GM12878 (cell line): Measurements from ENCODE around the gene TRPT1. TPM values are rescaled to one million over a fixed set of nuclear protein-coding genes. Genes with fewer than 3 reads are reported as not detected.

Source experiments
- ATAC-seq: fragments of 200-7000 bp; cut with Tn5 transposase; 3 replicates; pipeline ENCODE4 v1.9.1; 2020; ENCODE audit warnings: mild to moderate bottlenecking, moderate library complexity
- BruUV-seq: library from RNA; stranded (reverse); fragments of 400-500 nt; replicated peaks from 2 replicates; lab custom pipeline; 2021; lab: Mats Ljungman, UMichigan
- CTCF ChIA-PET: fragments of 300-600 bp; sonication (Branson Sonifier 250); formaldehyde crosslinking; extraction: SDS; loops from one replicate; lab custom pipeline; 2021; ENCODE audit warnings: inconsistent platforms; lab: Yijun Ruan, JAX
- POLR2A ChIA-PET: fragments of 350-600 bp; formaldehyde crosslinking; extraction: SDS; loops from one replicate; lab custom pipeline; 2021; ENCODE audit warnings: inconsistent platforms; lab: Charles Lee
- RAD21 ChIA-PET: fragments of 300-600 bp; sonication (Branson Sonifier 250); formaldehyde crosslinking; loops from one replicate; lab custom pipeline; 2023; ENCODE audit warnings: antibody characterized with exemption; ENCODE audit not compliant: unreplicated experiment; lab: Charles Lee
- SMC1A ChIA-PET: fragments of 300-600 bp; sonication (Branson Sonifier 250); formaldehyde crosslinking; loops from one replicate; lab custom pipeline; 2023; ENCODE audit not compliant: unreplicated experiment, uncharacterized antibody; lab: Charles Lee
- DNase-seq: peaks from one replicate; pipeline ENCODE4 v3.0.0-alpha.2; 2011; ENCODE audit warnings: low read depth, low spot score
- FAIRE-seq: peaks from 3 replicates; lab custom pipeline; 2011; peaks lifted over from hg19 to GRCh38; lab: Jason Lieb, UNC
- H2AFZ ChIP-seq: 2 replicates; pipeline ENCODE4 v1.6.0; 2011; ENCODE audit warnings: low read depth, low read length, control low read depth; ENCODE audit not compliant: control insufficient read depth
- H3K27ac ChIP-seq: 2 replicates; pipeline ENCODE4 v1.5.1; 2011; ENCODE audit warnings: control low read depth; ENCODE audit not compliant: control insufficient read depth, insufficient read depth
- H3K27me3 ChIP-seq, 2 experiments: replicated peaks in 1 of 2; 2 replicates each; pipeline versions ENCODE4 v1.6.0 to v1.6.1; 2011; ENCODE audit warnings: low read length in 1 of 2; ENCODE audit not compliant: control insufficient read depth in 2 of 2, insufficient read depth in 2 of 2
- H3K36me3 ChIP-seq, 2 experiments: 2 replicates each; pipeline ENCODE4 v1.5.1; 2011; ENCODE audit warnings: low read length in 1 of 2; ENCODE audit not compliant: control insufficient read depth in 2 of 2, insufficient read depth in 2 of 2
- H3K4me1 ChIP-seq: 2 replicates; pipeline ENCODE4 v1.6.1; 2011; ENCODE audit warnings: mild to moderate bottlenecking, low read length, moderate library complexity, mixed read lengths; ENCODE audit not compliant: control insufficient read depth, insufficient read depth
- H3K4me2 ChIP-seq: 2 replicates; pipeline ENCODE4 v1.6.0; 2011; ENCODE audit warnings: control low read depth; ENCODE audit not compliant: control insufficient read depth, insufficient read depth
- H3K4me3 ChIP-seq: fragments of 200-600 bp; sonication (generic); 2 replicates; pipeline ENCODE4 v1.5.1; 2016
- H3K79me2 ChIP-seq: 2 replicates; pipeline ENCODE4 v1.6.0; 2011; ENCODE audit warnings: low read length; ENCODE audit not compliant: control insufficient read depth, insufficient read depth
- H3K9ac ChIP-seq: 2 replicates; pipeline ENCODE4 v1.8.0; 2011; ENCODE audit warnings: low read length, control low read depth, mixed read lengths; ENCODE audit not compliant: control insufficient read depth, insufficient read depth
- H3K9me3 ChIP-seq: replicated peaks from 3 replicates; pipeline ENCODE4 v1.5.1; 2011; ENCODE audit warnings: mild to moderate bottlenecking, low read length; ENCODE audit not compliant: control insufficient read depth, insufficient read depth
- H4K20me1 ChIP-seq: 2 replicates; pipeline ENCODE4 v1.6.0; 2011; ENCODE audit not compliant: control insufficient read depth, insufficient read depth
- ASH2L ChIP-seq: fragments of 300-600, 200-600 bp; sonication (generic); IDR thresholded peaks from 2 replicates; pipeline ENCODE4 v1.6.1; 2017; ENCODE audit warnings: low read depth, mild to moderate bottlenecking, borderline replicate concordance
- ATF2 ChIP-seq: IDR thresholded peaks from 2 replicates; pipeline ENCODE4 v1.6.1; 2012; ENCODE audit warnings: low read length, inconsistent platforms
- BCLAF1 ChIP-seq: fragments of 450-650 bp; IDR thresholded peaks from 2 replicates; pipeline ENCODE4 v1.6.1; 2017; ENCODE audit warnings: antibody characterized with exemption, mild to moderate bottlenecking, moderate library complexity
- CREM ChIP-seq: IDR thresholded peaks from 2 replicates; pipeline ENCODE4 v1.6.1; 2014; ENCODE audit warnings: antibody characterized with exemption, low read depth
- E2F4 ChIP-seq: IDR thresholded peaks from 2 replicates; pipeline ENCODE4 v1.6.1; 2012; ENCODE audit warnings: low read depth, low read length, improper control_type of control experiment
- GABPA ChIP-seq: IDR thresholded peaks from 2 replicates; pipeline ENCODE4 v1.6.1; 2014; ENCODE audit warnings: antibody characterized with exemption, low read depth, mild to moderate bottlenecking, inconsistent platforms
- GATAD2B ChIP-seq: fragments of 450-650 bp; conservative IDR thresholded peaks from 2 replicates; pipeline ENCODE4 v1.6.1; 2017; ENCODE audit warnings: low read depth, mild to moderate bottlenecking, moderate library complexity
- HDAC2 ChIP-seq: fragments of 200-600 bp; sonication (generic); IDR thresholded peaks from 2 replicates; pipeline ENCODE4 v1.6.1; 2017
- LARP7 ChIP-seq: fragments of 450-650 bp; IDR thresholded peaks from 2 replicates; pipeline ENCODE4 v1.6.1; 2017; ENCODE audit warnings: mild to moderate bottlenecking
- POLR2A ChIP-seq: IDR thresholded peaks from 2 replicates; pipeline ENCODE4 v1.6.1; 2011; ENCODE audit warnings: low read depth, mild to moderate bottlenecking, low read length
- POU2F2 ChIP-seq: IDR thresholded peaks from 3 replicates; pipeline ENCODE4 v1.6.1; 2011; ENCODE audit warnings: low read depth, mild to moderate bottlenecking, low read length, borderline replicate concordance
- RCOR1 ChIP-seq: conservative IDR thresholded peaks from 2 replicates; pipeline ENCODE4 v1.6.1; 2012; ENCODE audit warnings: low read depth, low read length, improper control_type of control experiment
- RFX5 ChIP-seq: IDR thresholded peaks from 2 replicates; pipeline ENCODE4 v1.6.1; 2011; ENCODE audit warnings: low read depth, low read length, improper control_type of control experiment
- SIN3A ChIP-seq: IDR thresholded peaks from 2 replicates; pipeline ENCODE4 v1.6.1; 2012; ENCODE audit warnings: low read depth, low read length, improper control_type of control experiment
- USF2 ChIP-seq: IDR thresholded peaks from 2 replicates; pipeline ENCODE4 v1.6.1; 2011; ENCODE audit warnings: low read depth, low read length, improper control_type of control experiment, borderline replicate concordance
- ZSCAN29 ChIP-seq: fragments of 450-650 bp; IDR thresholded peaks from 2 replicates; pipeline ENCODE4 v1.6.1; 2017; ENCODE audit warnings: mild to moderate bottlenecking, moderate library complexity
- whole genome bisulfite sequencing: methylation state at CpG from one replicate; pipeline ENCODE4 v1.1.6; 2016; ENCODE audit warnings: low lambda C conversion rate; ENCODE audit not compliant: insufficient replicate concordance, insufficient coverage; ENCODE audit errors: missing lambda C conversion rate; 5-methylcytosine and 5-hydroxymethylcytosine counted together
- in situ Hi-C: fragments of 300-500 bp; cut with MboI; formaldehyde crosslinking; loops from 9 replicates; pipeline ENCODE4 v1.14.3; 2018; ENCODE audit warnings: mixed read lengths
- intact Hi-C: fragments of 100-400 bp; cut with micrococcal nuclease; formaldehyde crosslinking; loops from one replicate; pipeline ENCODE4 v1.14.2; 2022; ENCODE audit not compliant: unreplicated experiment
- polyA plus RNA-seq, 11 experiments: library from polyadenylated mRNA; depleted of rRNA in 4 of 11; unstranded in 6 of 11; stranded (reverse) in 5 of 11; fragments of >200 nt; fragmentation: Nextera tagmentation in 4 of 11; fragmentation: Illumina TruSeq in 1 of 11; extraction: Ambion mirVana in 4 of 11; extraction: Trizol in 1 of 11; gene quantifications; 1 replicate in 1 of 11; 2 replicates in 10 of 11; pipeline versions ENCODE4 v1.2.1 to v1.2.3, GENCODE V29; 2011 to 2016; ENCODE audit warnings: inconsistent platforms in 2 of 11, missing spikeins in 2 of 11, low read depth in 1 of 11
- total RNA-seq, 4 experiments: library from RNA; depleted of rRNA in 3 of 4; stranded (reverse); fragments of >200 nt in 3 of 4; fragmentation: Illumina TruSeq in 1 of 4; extraction: Trizol in 1 of 4; gene quantifications; 2 replicates each; pipeline versions ENCODE4 v1.2.1 to v1.2.3, GENCODE V29; 2013 to 2021

The TRPT1 gene
- total and polyA plus RNA-seq, 10 of the 15 experiments (the other 5 are each of a cell fraction or from before 2014, with no cell fraction given), result 7.1 to 63.0 (median 31.4) TPM

- FAIRE-seq (no peak), DNase-seq (no peak), ATAC-seq (no peak)
- Histone ChIP-seq H3K9ac (peak overlapping the region; percentile 7; the same call in 1 of the 2 replicates), H3K27ac (peak overlapping the region; percentile 33; the same call in 1 of the 2 replicates), H3K4me3 (peak overlapping the region; percentile 80; the same call in 1 of the 2 replicates), H2AFZ (no peak overlapping the region), H3K27me3 (no peaks in the 10 kb centered on the region), H3K4me2 (peak overlapping the region; percentile 98), H3K4me1 (peaks cover 20% of the 10 kb centered on the region), H3K9me3 (no peaks in the 10 kb centered on the region), H4K20me1 (peaks cover 3% of the 10 kb centered on the region; the same call in 1 of the 2 replicates), H3K36me3 (no peaks in the 10 kb centered on the region), H3K79me2 (peaks cover 22% of the 10 kb centered on the region)
- 76% methylated on average over 6 of the region's 7 CpGs for WGBS
- ChIA-PET RAD21 (interaction anchor here (0.9 to 2.5 kb wide), 3 partner anchors 22 to 198 kb away, joined by 3 to 32 read pairs (median 3); partner anchors contain the start of gene FERMT3), SMC1A (no interaction called here), POLR2A (interaction anchor here (0.5 to 6.4 kb wide), 5 partner anchors 22 to 1387 kb away, joined by 3 to 68 read pairs (median 6); partner anchors contain the start of genes FERMT3, NUDT22 and TRPT1), CTCF (interaction anchor here (0.8 to 2.1 kb wide), 3 partner anchors 68 to 183 kb away, joined by 4 to 9 read pairs (median 7); partner anchors contain the start of genes PRDX5 and TRMT112)
- in situ Hi-C loops (no loop called here), intact Hi-C loops (no loop called here)
- BruUV-seq, result no TSS peak
- no peak for TF ChIP-seq RCOR1
- no peak for TF ChIP-seq BCLAF1
- no peak for TF ChIP-seq LARP7
- TF ChIP-seq ZSCAN29, result no peak
- TF ChIP-seq SIN3A, result no peak
- no peak for TF ChIP-seq ASH2L
- no peak for TF ChIP-seq HDAC2
- TF ChIP-seq USF2, result no peak
- no peak for TF ChIP-seq POLR2A
- no peak for TF ChIP-seq E2F4
- no peak for TF ChIP-seq GABPA
- no peak for TF ChIP-seq RFX5
- TF ChIP-seq ATF2, result no peak
- TF ChIP-seq GATAD2B, result no peak
- no peak for TF ChIP-seq CREM
- no peak for TF ChIP-seq POU2F2
These were observed 42.1 kb downstream of the TRPT1 start for GRCh38 chr11:64183890-64184289.
